T-cell (primary cell): Measurements from ENCODE around the gene HORMAD1. TPM values are rescaled to one million over a fixed set of nuclear protein-coding genes. Genes with fewer than 3 reads are reported as not detected.
"Not testable (repeated sequence)": the region's sequence is repeated elsewhere in the genome, so short reads cannot be mapped to it uniquely, and the experiment has no call there.

Source experiments
- ATAC-seq, 4 experiments: fragments of 200-7000 bp in 3 of 4; fragments of 150-1000 bp in 1 of 4; cut with Tn5 transposase; replicated peaks in 1 of 4; 1 replicate in 3 of 4; 2 replicates in 1 of 4; pipeline ENCODE4 v1.10.0; 2021; ENCODE audit warnings: moderate library complexity in 3 of 4, mild to moderate bottlenecking in 2 of 4, moderate number of reproducible peaks in 1 of 4
- CTCF ChIA-PET, 2 donors: fragments of 300-600 bp; sonication (Branson Sonifier 250); formaldehyde crosslinking; loops; one replicate each; lab custom pipeline; 2022; ENCODE audit warnings: antibody characterized with exemption in 2 of 2; lab: Charles Lee
- POLR2A ChIA-PET, 2 donors: fragments of 300-600 bp; sonication (Branson Sonifier 250); formaldehyde crosslinking; loops; one replicate each; lab custom pipeline; 2022; ENCODE audit warnings: antibody characterized with exemption in 2 of 2; lab: Charles Lee
- DNase-seq, 35 experiments: peaks; one replicate each; pipeline versions ENCODE4 v3.0.0 to v3.0.0-alpha.2; 2013 to 2023
- H3K27ac ChIP-seq: one replicate; pipeline ENCODE4 v1.5.1; 2013; ENCODE audit warnings: low read length
- H3K27me3 ChIP-seq, 2 experiments: replicated peaks in 1 of 2; 1 replicate in 1 of 2; 2 replicates in 1 of 2; pipeline versions ENCODE4 v1.6.1 to v1.7.0; 2013; ENCODE audit warnings: low read length in 1 of 2, mixed read lengths in 1 of 2; ENCODE audit not compliant: control insufficient read depth in 2 of 2, insufficient read depth in 2 of 2; ENCODE audit errors: extremely low read depth in 1 of 2
- H3K36me3 ChIP-seq, 2 donors: 1 replicate in 1 of 2; 2 replicates in 1 of 2; pipeline versions ENCODE4 v1.6.1 to v1.7.0; 2013; ENCODE audit warnings: low read length in 1 of 2; ENCODE audit not compliant: control insufficient read depth in 2 of 2, insufficient read depth in 1 of 2; ENCODE audit errors: extremely low read depth in 1 of 2
- H3K4me1 ChIP-seq, 2 experiments: 1 replicate in 1 of 2; 2 replicates in 1 of 2; pipeline versions ENCODE4 v1.6.1 to v1.7.0; 2013; ENCODE audit warnings: low read length in 2 of 2, mixed read lengths in 1 of 2; ENCODE audit not compliant: insufficient read depth in 2 of 2, control insufficient read depth in 1 of 2; ENCODE audit errors: extremely low read depth in 1 of 2
- H3K4me3 ChIP-seq, 2 donors: 1 replicate in 1 of 2; 2 replicates in 1 of 2; pipeline versions ENCODE4 v1.5.1 to v1.7.0; 2013; ENCODE audit warnings: mild to moderate bottlenecking in 2 of 2, low read length in 1 of 2, moderate library complexity in 1 of 2; ENCODE audit not compliant: control insufficient read depth in 1 of 2; ENCODE audit errors: extremely low read depth in 1 of 2
- H3K9me3 ChIP-seq: 2 replicates; pipeline ENCODE4 v1.7.0; 2013
- H3K27ac Mint-ChIP-seq, 2 donors: one replicate each; pipeline ENCODE4 v1.8.0; 2020 to 2021; ENCODE audit warnings: mild to moderate bottlenecking in 2 of 2, mixed read lengths in 2 of 2
- H3K27me3 Mint-ChIP-seq, 2 donors: one replicate each; pipeline ENCODE4 v1.8.0; 2021 to 2022; ENCODE audit warnings: mixed read lengths in 2 of 2
- H3K36me3 Mint-ChIP-seq: one replicate; pipeline ENCODE4 v1.8.0; 2021; ENCODE audit warnings: mixed read lengths
- H3K4me1 Mint-ChIP-seq, 3 donors: one replicate each; pipeline ENCODE4 v1.8.0; 2020 to 2022; ENCODE audit warnings: mixed read lengths in 3 of 3, mild to moderate bottlenecking in 1 of 3
- H3K4me3 Mint-ChIP-seq, 3 donors: one replicate each; pipeline ENCODE4 v1.8.0; 2020 to 2022; ENCODE audit warnings: mild to moderate bottlenecking in 3 of 3, mixed read lengths in 3 of 3, moderate library complexity in 3 of 3
- H3K9me3 Mint-ChIP-seq, 3 donors: one replicate each; pipeline ENCODE4 v1.8.0; 2020 to 2022; ENCODE audit warnings: mixed read lengths in 3 of 3
- WGBS: methylation state at CpG from one replicate; pipeline ENCODE4 v1.1.5; 2013; ENCODE audit warnings: missing lambda C conversion rate; ENCODE audit not compliant: insufficient coverage; 5-methylcytosine and 5-hydroxymethylcytosine counted together
- total RNA-seq, 35 experiments: library from RNA in 6 of 35; stranded (reverse) in 6 of 35; fragments of 120-200 nt in 1 of 35; gene quantifications; one replicate each; pipeline versions ENCODE4 v1.2.1 to v1.2.4 and lab custom pipeline; 2013 to 2026

HORMAD1 gene
- total RNA-seq, 5 donors from 2014 or later (not counting 1 experiment from before 2014, with no cell fraction given), result 0.28 to 0.55 (median 0.45) TPM; not detected in 1

DNA sequence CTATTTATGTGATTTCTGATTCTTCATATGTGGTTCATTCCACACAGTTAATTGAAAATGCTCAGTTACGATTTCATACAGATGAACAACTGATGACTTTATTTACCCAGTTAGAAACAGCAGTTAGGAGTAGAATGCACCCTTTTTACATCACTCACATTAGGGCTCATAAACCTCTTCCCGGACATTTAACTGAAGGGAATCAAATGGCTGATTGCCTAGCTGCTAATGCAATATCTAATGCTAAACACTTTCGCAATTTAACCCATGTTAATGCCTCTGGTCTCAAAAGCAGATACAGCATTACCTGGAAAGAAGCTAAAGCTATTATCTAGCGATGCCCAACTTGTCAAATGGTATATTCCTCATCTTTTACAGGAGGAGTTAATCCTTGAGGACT, 63.6 kb downstream of the HORMAD1 start:
- WGBS, result 100% methylated on average over 2 of the region's 4 CpGs
- CTCF ChIA-PET, result interaction anchor here in 1 of 2 donors (1.1 kb wide), 1 partner anchor 11 kb away, joined by 3 read pairs; no protein-coding TSS in a partner anchor
- H3K9me3 ChIP-seq, H3K4me1 ChIP-seq, H3K9me3 Mint-ChIP-seq, ATAC-seq, H3K4me3 ChIP-seq, H3K27ac ChIP-seq, H3K27me3 Mint-ChIP-seq, DNase-seq, H3K4me3 Mint-ChIP-seq, H3K27me3 ChIP-seq, H3K4me1 Mint-ChIP-seq, H3K27ac Mint-ChIP-seq: not testable (repeated sequence)
- H3K36me3 Mint-ChIP-seq, result peaks cover 41% of the 10 kb centered on the region
- POLR2A ChIA-PET, result interaction anchor here in 1 of 2 donors (0.6 kb wide), 1 partner anchor 20 kb away, joined by 3 read pairs; no protein-coding TSS in a partner anchor
- H3K36me3 ChIP-seq, result peaks cover 0 to 30% of the 10 kb centered on the region in 2 donors

DNA sequence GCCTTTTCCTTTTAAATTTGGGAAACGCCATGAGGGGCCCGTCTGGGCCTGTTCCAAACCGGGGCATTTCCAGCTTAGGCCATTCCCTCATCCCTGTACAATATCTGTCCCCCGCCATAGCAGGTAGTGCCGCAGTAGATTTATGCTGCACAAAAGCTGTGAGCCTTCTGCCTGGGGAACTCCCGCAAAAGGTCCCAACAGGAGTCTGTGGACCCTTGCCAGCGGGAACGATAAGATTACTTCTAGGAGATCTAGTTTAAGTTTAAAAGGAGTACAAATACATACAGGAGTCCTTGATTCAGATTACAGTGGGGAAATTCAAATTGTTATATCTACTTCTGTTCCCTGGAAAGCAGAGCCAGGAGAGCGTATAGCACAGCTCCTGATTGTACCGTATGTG, 66.1 kb downstream of the HORMAD1 start:
- H3K36me3 Mint-ChIP-seq, result peaks cover 29% of the 10 kb centered on the region
- H3K4me3 Mint-ChIP-seq, CTCF ChIA-PET, H3K4me3 ChIP-seq, H3K4me1 ChIP-seq, H3K27me3 Mint-ChIP-seq, H3K27ac Mint-ChIP-seq, H3K9me3 Mint-ChIP-seq, H3K27me3 ChIP-seq, H3K27ac ChIP-seq, POLR2A ChIA-PET, H3K4me1 Mint-ChIP-seq, DNase-seq, H3K9me3 ChIP-seq, ATAC-seq: not testable (repeated sequence)
- 100% methylated on average over 5 of the region's 10 CpGs for WGBS
- peaks cover 0 to 20% of the 10 kb centered on the region in 2 donors for H3K36me3 ChIP-seq

DNA sequence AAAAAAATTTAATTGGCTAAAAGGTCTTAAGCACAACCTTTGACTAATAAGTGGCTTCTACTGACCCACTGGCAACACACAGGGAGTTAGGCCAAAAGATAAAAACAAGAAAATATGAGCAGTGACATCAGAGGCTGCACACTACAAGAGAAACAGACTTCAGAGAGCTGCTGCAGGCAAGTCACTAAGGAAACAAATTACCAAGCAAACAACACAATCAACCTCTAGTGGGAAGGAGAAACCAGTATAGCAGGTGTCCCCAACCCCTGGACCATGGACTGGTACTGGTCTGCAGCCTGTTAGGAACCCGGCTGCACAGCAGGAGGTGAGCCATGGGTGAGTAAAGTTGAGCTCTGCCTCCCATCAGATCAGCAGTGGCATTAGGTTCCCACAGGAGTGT, 70.5 kb downstream of the HORMAD1 start:
- no peak for DNase-seq
- H3K4me3 ChIP-seq, result no peak overlapping the region
- CTCF ChIA-PET, result interaction anchor here in 1 of 2 donors (1.1 kb wide), 1 partner anchor 450 kb away, joined by 3 read pairs; no protein-coding TSS in a partner anchor
- no peak for ATAC-seq
- POLR2A ChIA-PET, result interaction anchor here in 1 of 2 donors (0.6 kb wide), 1 partner anchor 340 kb away, joined by 3 read pairs; no protein-coding TSS in a partner anchor
- H3K27ac ChIP-seq, result no peak overlapping the region
- Mint-ChIP-seq H3K27me3 (no peaks in the 10 kb centered on the region), H3K9me3 (no peaks in the 10 kb centered on the region), H3K4me3 (no peak overlapping the region), H3K4me1 (peaks cover 0 to 3% (median 0%) of the 10 kb centered on the region in 3 donors), H3K36me3 (peaks cover 34% of the 10 kb centered on the region), H3K27ac (no peak overlapping the region)
- 86% methylated on average over 1 of the region's 1 CpG for WGBS
- H3K36me3 ChIP-seq, result peaks cover 0 to 36% of the 10 kb centered on the region in 2 donors
- H3K27me3 ChIP-seq, result no peaks in the 10 kb centered on the region
- H3K9me3 ChIP-seq, result no peaks in the 10 kb centered on the region
- no peaks in the 10 kb centered on the region for H3K4me1 ChIP-seq

DNA sequence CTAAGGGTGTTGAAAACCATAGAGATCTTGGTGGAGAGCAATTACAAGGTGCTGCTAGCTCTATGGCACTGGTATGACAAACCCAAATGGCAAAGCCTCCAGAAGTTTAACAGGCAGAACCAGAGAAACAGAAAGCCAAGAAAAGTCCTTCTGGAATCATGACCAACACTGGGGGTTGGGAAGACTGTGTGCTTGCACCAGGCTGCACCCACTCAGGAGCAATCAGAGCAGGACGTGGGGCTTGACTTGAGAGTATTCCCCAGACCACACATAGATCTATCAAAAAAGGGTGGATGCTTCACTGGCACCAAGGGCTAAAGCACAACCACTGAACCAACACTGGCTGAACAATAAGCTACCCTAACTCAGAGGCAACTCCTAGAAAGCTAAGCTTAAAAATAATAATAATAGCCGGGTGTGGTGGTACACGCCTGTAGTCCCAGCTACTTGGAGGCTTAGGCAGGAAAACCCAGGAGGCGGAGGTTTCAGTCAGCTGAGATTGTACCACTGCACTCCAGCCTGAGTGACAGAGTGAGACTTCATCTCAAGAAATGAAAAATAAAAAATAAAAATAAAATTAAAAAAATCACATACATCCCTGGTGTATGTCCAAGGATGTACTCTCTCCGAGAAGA, 71.1 kb downstream of the HORMAD1 start:
- Mint-ChIP-seq H3K4me3 (no peak overlapping the region), H3K27ac (no peak overlapping the region), H3K36me3 (peaks cover 34% of the 10 kb centered on the region), H3K9me3 (no peaks in the 10 kb centered on the region), H3K4me1 (peaks cover 0 to 3% (median 0%) of the 10 kb centered on the region in 3 donors), H3K27me3 (no peaks in the 10 kb centered on the region)
- Histone ChIP-seq H3K4me1 (no peaks in the 10 kb centered on the region), H3K36me3 (peaks cover 0 to 36% of the 10 kb centered on the region in 2 donors), H3K9me3 (no peaks in the 10 kb centered on the region), H3K27me3 (no peaks in the 10 kb centered on the region), H3K27ac (no peak overlapping the region), H3K4me3 (no peak overlapping the region)
- CTCF ChIA-PET, result interaction anchor here in 1 of 2 donors (1.1 kb wide), 1 partner anchor 450 kb away, joined by 3 read pairs; no protein-coding TSS in a partner anchor
- DNase-seq, result no peak
- ATAC-seq, result no peak
- WGBS, result 100% methylated on average over 1 of the region's 5 CpGs
- POLR2A ChIA-PET, result interaction anchor here in 1 of 2 donors (0.6 kb wide), 1 partner anchor 341 kb away, joined by 3 read pairs; no protein-coding TSS in a partner anchor

Other genes with a start within 250 kb of the HORMAD1 start
- gene TARS2, start 233.5 kb downstream of the HORMAD1 start, total RNA-seq, result 10 to 100 TPM; 24.1 to 35.9 (median 30.2) TPM
- gene ECM1, start 212.8 kb downstream of the HORMAD1 start, total RNA-seq, result 1 to 10 TPM in 3 of 5 donors, under 1 TPM in 2; 0.25 to 2.9 (median 1.2) TPM
- gene FALEC, start 205.1 kb downstream of the HORMAD1 start, total RNA-seq, result under 1 TPM in 3 of 5 donors, not detected in 2; 0.49 to 0.85 (median 0.73) TPM
- under 1 TPM; 0.26 to 0.66 (median 0.49) TPM for gene ADAMTSL4, start 171.5 kb downstream of the HORMAD1 start, total RNA-seq
- gene MCL1, start 141.3 kb downstream of the HORMAD1 start, total RNA-seq, result 100 to 1,000 TPM; 478 to 731 (median 517) TPM
- gene ENSA, start 91.3 kb downstream of the HORMAD1 start, total RNA-seq, result 100 to 1,000 TPM; 108 to 158 (median 110) TPM
- 10 to 100 TPM; 10.2 to 23.7 (median 21.5) TPM for gene GOLPH3L, start 23.7 kb downstream of the HORMAD1 start, total RNA-seq
- 10 to 100 TPM; 72.4 to 94.7 (median 92.9) TPM for gene CTSS, start 44.9 kb upstream of the HORMAD1 start, total RNA-seq
- gene CTSK, start 87.4 kb upstream of the HORMAD1 start, total RNA-seq, result 10 to 100 TPM in 2 of 5 donors, 1 to 10 TPM in 3; 6.1 to 14.1 (median 7.3) TPM
- 10 to 100 TPM; 37.3 to 38.7 (median 37.9) TPM for gene ARNT, start 155.7 kb upstream of the HORMAD1 start, total RNA-seq
- gene CTXND2, start 166.2 kb upstream of the HORMAD1 start, total RNA-seq, result not detected
- gene SETDB1, start 205.5 kb upstream of the HORMAD1 start, total RNA-seq, result 10 to 100 TPM; 44.5 to 72.6 (median 62.5) TPM